Activated T-cell treated with anti-CD3 and anti-CD28 coated beads, Interleukin-2, amount 50 U/mL, for 24 hours (primary cell): ENCODE measurements around the gene COL18A1.

ENCODE experiments used
- DNase-seq: peaks from one replicate; pipeline ENCODE4 v3.0.0-alpha.2; 2020
- H3K27ac Mint-ChIP-seq: 2 replicates; pipeline ENCODE4 v1.8.0; 2020; ENCODE audit warnings: mild to moderate bottlenecking, mixed read lengths
- H3K27me3 Mint-ChIP-seq: 2 replicates; pipeline ENCODE4 v1.8.0; 2020; ENCODE audit warnings: mixed read lengths
- H3K36me3 Mint-ChIP-seq: 2 replicates; pipeline ENCODE4 v1.8.0; 2020; ENCODE audit warnings: low read depth, mixed read lengths
- H3K4me1 Mint-ChIP-seq: 2 replicates; pipeline ENCODE4 v1.8.0; 2020; ENCODE audit warnings: low read depth, mixed read lengths
- H3K4me3 Mint-ChIP-seq: 2 replicates; pipeline ENCODE4 v1.8.0; 2020; ENCODE audit warnings: mild to moderate bottlenecking, moderate library complexity, mixed read lengths
- H3K9me3 Mint-ChIP-seq: 2 replicates; pipeline ENCODE4 v1.8.0; 2020; ENCODE audit warnings: mixed read lengths

Gene COL18A1

DNA sequence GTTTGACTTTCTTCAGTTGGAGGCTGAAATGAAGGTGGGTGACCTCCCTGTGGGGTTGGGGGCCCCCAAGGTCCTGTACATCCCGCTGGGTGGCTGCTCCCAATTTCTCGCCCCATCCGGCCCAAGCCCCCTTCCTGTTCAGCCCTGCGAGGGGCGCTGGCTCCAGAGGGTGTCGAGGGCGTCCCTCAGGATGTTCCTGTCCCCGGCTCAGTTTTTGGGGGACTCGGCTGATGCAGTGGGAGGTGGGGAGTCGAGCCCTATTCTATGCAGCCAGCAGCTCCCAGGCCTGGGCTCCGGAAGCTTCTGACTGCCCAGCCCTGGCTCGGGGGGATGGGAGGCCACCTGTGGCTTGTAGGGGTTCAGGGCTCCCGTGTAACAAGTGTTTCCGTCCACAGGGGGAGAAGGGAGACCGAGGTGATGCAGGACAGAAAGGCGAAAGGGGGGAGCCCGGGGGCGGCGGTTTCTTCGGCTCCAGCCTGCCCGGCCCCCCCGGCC, 99.1 kb downstream of the COL18A1 start:
- Mint-ChIP-seq H3K36me3 (no peaks in the 10 kb centered on the region), H3K9me3 (no peaks in the 10 kb centered on the region), H3K4me1 (peaks cover 2% of the 10 kb centered on the region), H3K27ac (no peak overlapping the region), H3K4me3 (no peak overlapping the region), H3K27me3 (no peaks in the 10 kb centered on the region)
- DNase-seq, result no peak

- Mint-ChIP-seq H3K4me3 (no peak overlapping the region), H3K27me3 (no peaks in the 10 kb centered on the region), H3K4me1 (peaks cover 2% of the 10 kb centered on the region), H3K9me3 (no peaks in the 10 kb centered on the region), H3K27ac (peak overlapping the region; percentile 44), H3K36me3 (no peaks in the 10 kb centered on the region)
- DNase-seq, result no peak
These were observed 99.8 kb downstream of the COL18A1 start for GRCh38 chr21:45504516-45505415.

DNA sequence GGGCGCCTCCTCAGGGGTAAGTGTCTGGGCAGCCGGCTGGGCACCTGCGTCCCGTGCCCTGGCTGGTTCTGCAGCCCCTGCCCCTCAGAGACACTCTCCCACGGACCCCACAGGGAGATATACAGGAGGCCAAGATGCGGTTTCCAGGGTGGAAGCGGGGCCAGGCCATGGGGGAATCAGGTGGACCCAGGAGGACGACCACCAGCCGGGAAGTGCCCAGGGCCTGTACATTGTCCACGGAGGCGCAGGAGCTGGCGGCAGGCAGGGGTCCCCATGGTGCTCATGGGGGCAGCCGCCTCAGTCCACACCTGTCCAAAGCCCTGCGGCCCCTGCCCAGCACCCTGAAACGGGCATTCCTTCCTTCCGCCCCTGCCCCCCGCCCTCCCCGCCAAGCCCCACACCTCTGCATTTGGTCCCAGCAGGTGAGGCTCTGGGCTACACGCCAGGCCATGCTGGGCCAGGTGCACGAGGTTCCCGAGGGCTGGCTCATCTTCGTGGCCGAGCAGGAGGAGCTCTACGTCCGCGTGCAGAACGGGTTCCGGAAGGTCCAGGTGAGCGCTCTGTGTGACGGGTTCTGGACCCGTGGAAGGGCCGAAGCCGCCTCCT, 100.6 kb downstream of the COL18A1 start:
- H3K36me3 Mint-ChIP-seq, result no peaks in the 10 kb centered on the region
- H3K9me3 Mint-ChIP-seq, result no peaks in the 10 kb centered on the region
- H3K27me3 Mint-ChIP-seq, result no peaks in the 10 kb centered on the region
- DNase-seq, result no peak
- H3K4me1 Mint-ChIP-seq, result peaks cover 2% of the 10 kb centered on the region
- no peak overlapping the region for H3K4me3 Mint-ChIP-seq
- no peak overlapping the region for H3K27ac Mint-ChIP-seq

- Mint-ChIP-seq H3K27me3 (no peaks in the 10 kb centered on the region), H3K9me3 (no peaks in the 10 kb centered on the region), H3K4me1 (peaks cover 2% of the 10 kb centered on the region), H3K4me3 (no peak overlapping the region), H3K36me3 (peaks cover 2% of the 10 kb centered on the region), H3K27ac (peak overlapping the region; percentile 44)
- DNase-seq, result no peak
These were observed 101.4 kb downstream of the COL18A1 start for GRCh38 chr21:45506241-45506817.

DNA sequence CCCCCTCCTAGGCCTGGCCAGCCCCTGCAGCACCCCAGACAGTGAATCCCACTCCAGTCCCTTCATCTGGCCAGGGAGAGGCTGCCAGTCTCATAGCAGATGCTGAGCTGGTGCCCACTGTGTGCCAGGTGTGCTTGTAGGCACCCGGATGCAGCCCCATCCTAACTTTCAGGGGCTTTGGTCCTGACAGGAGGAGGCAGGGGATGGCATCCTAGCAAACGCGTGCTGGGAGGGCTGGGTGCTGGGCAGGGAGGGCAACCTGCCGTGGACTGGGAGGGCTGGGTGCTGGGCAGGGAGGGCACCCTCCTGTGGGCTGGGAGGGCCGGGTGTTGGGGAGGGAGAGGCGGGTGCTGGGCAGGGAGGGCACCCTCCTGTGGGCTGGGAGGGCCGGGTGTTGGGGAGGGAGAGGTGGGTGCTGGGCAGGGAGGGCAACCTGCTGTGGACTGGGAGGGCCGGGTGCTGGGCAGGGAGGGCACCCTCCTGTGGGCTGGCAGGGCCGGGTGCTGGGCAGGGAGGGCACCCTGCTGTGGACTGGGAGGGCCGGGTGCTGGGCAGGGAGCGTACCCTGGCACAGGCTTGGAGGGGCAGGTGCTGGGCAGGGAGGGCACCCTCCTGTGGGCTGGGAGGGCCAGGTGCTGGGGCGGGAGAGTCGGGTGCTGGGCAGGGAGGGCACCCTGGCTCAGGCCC, 102.0 kb downstream of the COL18A1 start:
- H3K4me1 Mint-ChIP-seq, result peaks cover 2% of the 10 kb centered on the region
- peaks cover 6% of the 10 kb centered on the region for H3K36me3 Mint-ChIP-seq
- H3K9me3 Mint-ChIP-seq, result no peaks in the 10 kb centered on the region
- no peak for DNase-seq
- no peaks in the 10 kb centered on the region for H3K27me3 Mint-ChIP-seq
- no peak overlapping the region for H3K4me3 Mint-ChIP-seq
- H3K27ac Mint-ChIP-seq, result peak overlapping the region; percentile 44

- H3K36me3 Mint-ChIP-seq, result peaks cover 7% of the 10 kb centered on the region
- peaks cover 2% of the 10 kb centered on the region for H3K4me1 Mint-ChIP-seq
- no peak for DNase-seq
- H3K27me3 Mint-ChIP-seq, result no peaks in the 10 kb centered on the region
- H3K9me3 Mint-ChIP-seq, result no peaks in the 10 kb centered on the region
- peak overlapping the region; percentile 55 for H3K27ac Mint-ChIP-seq
- no peak overlapping the region for H3K4me3 Mint-ChIP-seq
These were observed 102.5 kb downstream of the COL18A1 start for GRCh38 chr21:45507523-45507875.

- Mint-ChIP-seq H3K27ac (peak overlapping the region; percentile 55), H3K9me3 (no peaks in the 10 kb centered on the region), H3K4me3 (no peak overlapping the region), H3K36me3 (peaks cover 12% of the 10 kb centered on the region), H3K27me3 (no peaks in the 10 kb centered on the region), H3K4me1 (peaks cover 2% of the 10 kb centered on the region)
- DNase-seq, result no peak
These were observed 103.0 kb downstream of the COL18A1 start for GRCh38 chr21:45507888-45508508.

GRCh38 chr21:45508607-45509565, 103.9 kb downstream of the COL18A1 start:
- no peak for DNase-seq
- no peaks in the 10 kb centered on the region for H3K9me3 Mint-ChIP-seq
- H3K27ac Mint-ChIP-seq, result peak overlapping the region; percentile 76
- H3K4me1 Mint-ChIP-seq, result peaks cover 2% of the 10 kb centered on the region
- H3K4me3 Mint-ChIP-seq, result no peak overlapping the region
- peaks cover 21% of the 10 kb centered on the region for H3K36me3 Mint-ChIP-seq
- no peaks in the 10 kb centered on the region for H3K27me3 Mint-ChIP-seq

DNA sequence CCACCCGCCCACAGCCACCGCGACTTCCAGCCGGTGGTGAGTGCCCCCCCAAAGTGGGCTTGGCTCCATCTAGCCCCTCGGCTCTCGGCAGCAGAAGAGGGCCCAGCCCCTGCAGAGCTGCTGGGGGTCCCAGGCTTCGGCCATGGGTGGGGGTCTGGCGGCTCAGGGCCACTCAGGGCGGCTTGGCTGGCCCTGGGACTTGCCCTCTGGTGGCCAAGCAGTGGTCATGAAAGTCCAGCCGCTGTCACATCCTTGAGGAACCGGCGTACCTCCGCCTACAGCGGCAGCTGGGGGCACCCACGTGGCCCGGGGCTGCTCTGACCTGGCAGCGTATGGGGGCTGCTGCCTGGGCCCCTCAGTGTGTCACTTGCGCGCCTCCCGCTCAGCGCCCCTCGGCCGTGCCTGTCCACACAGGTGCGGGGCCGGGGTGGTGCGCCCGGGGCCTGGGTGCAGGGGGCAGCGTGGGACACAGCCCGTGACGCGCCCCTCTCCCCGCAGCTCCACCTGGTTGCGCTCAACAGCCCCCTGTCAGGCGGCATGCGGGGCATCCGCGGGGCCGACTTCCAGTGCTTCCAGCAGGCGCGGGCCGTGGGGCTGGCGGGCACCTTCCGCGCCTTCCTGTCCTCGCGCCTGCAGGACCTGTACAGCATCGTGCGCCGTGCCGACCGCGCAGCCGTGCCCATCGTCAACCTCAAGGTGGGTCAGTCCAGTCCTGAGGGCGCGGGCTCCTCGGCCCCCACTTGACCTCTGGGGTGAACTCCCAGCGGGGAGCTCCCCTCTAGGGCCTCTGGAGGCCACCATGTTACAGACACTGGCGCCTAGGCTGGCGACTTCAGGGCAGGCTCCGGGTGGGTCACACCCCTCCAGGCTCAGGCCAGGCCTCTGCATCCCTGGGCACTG, 104.9 kb downstream of the COL18A1 start:
- H3K4me3 Mint-ChIP-seq, result no peak overlapping the region
- peaks cover 2% of the 10 kb centered on the region for H3K4me1 Mint-ChIP-seq
- no peaks in the 10 kb centered on the region for H3K9me3 Mint-ChIP-seq
- peaks cover 30% of the 10 kb centered on the region for H3K36me3 Mint-ChIP-seq
- no peaks in the 10 kb centered on the region for H3K27me3 Mint-ChIP-seq
- H3K27ac Mint-ChIP-seq, result no peak overlapping the region
- no peak for DNase-seq

GRCh38 chr21:45510466-45510955, 105.5 kb downstream of the COL18A1 start:
- no peak for DNase-seq
- H3K4me1 Mint-ChIP-seq, result peaks cover 2% of the 10 kb centered on the region
- H3K36me3 Mint-ChIP-seq, result peaks cover 37% of the 10 kb centered on the region
- H3K27me3 Mint-ChIP-seq, result no peaks in the 10 kb centered on the region
- H3K27ac Mint-ChIP-seq, result no peak overlapping the region
- no peaks in the 10 kb centered on the region for H3K9me3 Mint-ChIP-seq
- no peak overlapping the region for H3K4me3 Mint-ChIP-seq

DNA sequence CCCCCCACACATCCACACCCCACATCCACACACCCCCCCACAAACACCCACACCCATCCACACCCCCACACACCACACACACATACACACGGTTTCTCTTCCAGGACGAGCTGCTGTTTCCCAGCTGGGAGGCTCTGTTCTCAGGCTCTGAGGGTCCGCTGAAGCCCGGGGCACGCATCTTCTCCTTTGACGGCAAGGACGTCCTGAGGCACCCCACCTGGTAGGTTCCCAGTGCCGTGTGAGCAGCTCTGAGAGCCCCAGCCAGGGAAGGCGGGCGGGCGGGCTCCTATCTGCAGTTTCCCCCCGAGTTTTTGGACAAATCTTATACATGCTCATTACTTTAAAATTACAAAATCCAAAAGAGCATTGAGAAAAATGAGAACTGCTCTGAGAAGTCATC, 106.0 kb downstream of the COL18A1 start:
- DNase-seq, result no peak
- Mint-ChIP-seq H3K9me3 (no peaks in the 10 kb centered on the region), H3K4me3 (no peak overlapping the region), H3K4me1 (peaks cover 2% of the 10 kb centered on the region), H3K36me3 (peaks cover 41% of the 10 kb centered on the region), H3K27me3 (no peaks in the 10 kb centered on the region), H3K27ac (peak overlapping the region; percentile 52)

- Mint-ChIP-seq H3K27me3 (no peaks in the 10 kb centered on the region), H3K27ac (peak overlapping the region; percentile 52), H3K4me3 (no peak overlapping the region), H3K9me3 (no peaks in the 10 kb centered on the region), H3K36me3 (peaks cover 49% of the 10 kb centered on the region), H3K4me1 (peaks cover 2% of the 10 kb centered on the region)
- no peak for DNase-seq
These were observed 106.9 kb downstream of the COL18A1 start for GRCh38 chr21:45511661-45512431.
